H1 (cell line): ENCODE measurements around the gene CDRT4. TPM values are rescaled to one million over a fixed set of nuclear protein-coding genes. Genes with fewer than 3 reads are reported as not detected.
"Not testable (repeated sequence)": the region's sequence is repeated elsewhere in the genome, so short reads cannot be mapped to it uniquely, and the experiment has no call there.

Source experiments
- CTCF ChIA-PET: fragments of 300-600 bp; sonication (Branson Sonifier 250); formaldehyde crosslinking; loops from one replicate; lab custom pipeline; 2021; ENCODE audit not compliant: partially characterized antibody; lab: Charles Lee
- POLR2A ChIA-PET: fragments of 300-600 bp; sonication (Branson Sonifier 250); formaldehyde crosslinking; loops from one replicate; lab custom pipeline; 2021; ENCODE audit warnings: inconsistent platforms; ENCODE audit not compliant: partially characterized antibody; lab: Charles Lee
- DNase-seq, 2 experiments: peaks; one replicate each; pipeline versions ENCODE4 v3.0.0 to v3.0.0-alpha.2; 2010 to 2022; ENCODE audit warnings: low spot score in 2 of 2, low read depth in 1 of 2, mixed read lengths in 1 of 2
- FAIRE-seq: peaks from 2 replicates; lab custom pipeline; 2011; peaks lifted over from hg19 to GRCh38; lab: Jason Lieb, UNC
- H2AFZ ChIP-seq: 2 replicates; pipeline ENCODE4 v1.8.1; 2012; ENCODE audit warnings: low read length, inconsistent platforms
- H2AK5ac ChIP-seq: 2 replicates; pipeline ENCODE4 v1.6.1; 2013; ENCODE audit warnings: low read depth, low read length
- H2BK120ac ChIP-seq: replicated peaks from 2 replicates; pipeline ENCODE3; 2013; ENCODE audit warnings: low read depth, low read length, inconsistent platforms
- H2BK12ac ChIP-seq: 2 replicates; pipeline ENCODE4 v1.6.1; 2013; ENCODE audit warnings: low read depth, low read length
- H2BK15ac ChIP-seq: 2 replicates; pipeline ENCODE4 v1.6.1; 2013; ENCODE audit warnings: low read length
- H2BK20ac ChIP-seq: 2 replicates; pipeline ENCODE4 v1.6.1; 2013; ENCODE audit warnings: low read length
- H2BK5ac ChIP-seq: 2 replicates; pipeline ENCODE4 v1.6.1; 2013; ENCODE audit warnings: low read depth, low read length
- H3K14ac ChIP-seq: 2 replicates; pipeline ENCODE4 v1.6.1; 2013; ENCODE audit warnings: inconsistent platforms; ENCODE audit not compliant: insufficient read length
- H3K18ac ChIP-seq: 2 replicates; pipeline ENCODE4 v1.6.1; 2013; ENCODE audit warnings: low read length; ENCODE audit errors: extremely low read depth
- H3K23ac ChIP-seq: 2 replicates; pipeline ENCODE4 v1.6.1; 2013; ENCODE audit warnings: inconsistent platforms; ENCODE audit not compliant: insufficient read length
- H3K23me2 ChIP-seq: 2 replicates; pipeline ENCODE4 v1.6.1; 2013; ENCODE audit warnings: low read depth, low read length
- H3K27ac ChIP-seq: 2 replicates; pipeline ENCODE4 v1.6.1; 2011; ENCODE audit warnings: low read depth, low read length, inconsistent platforms
- H3K27me3 ChIP-seq, 4 experiments: replicated peaks in 1 of 4; 1 replicate in 1 of 4; 2 replicates in 3 of 4; pipeline versions ENCODE4 v1.6.1 to v1.8.1; 2011 to 2013; ENCODE audit warnings: low read length in 3 of 4, mild to moderate bottlenecking in 3 of 4, inconsistent platforms in 2 of 4, mixed read lengths in 2 of 4, moderate library complexity in 1 of 4; ENCODE audit not compliant: control insufficient read depth in 3 of 4, insufficient read depth in 3 of 4; ENCODE audit errors: extremely low read depth in 1 of 4
- H3K36me3 ChIP-seq, 4 experiments: 2 replicates each; pipeline versions ENCODE4 v1.6.1 to v1.8.1; 2011 to 2013; ENCODE audit warnings: mild to moderate bottlenecking in 4 of 4, low read length in 3 of 4, moderate library complexity in 2 of 4, control low read depth in 1 of 4, inconsistent platforms in 1 of 4; ENCODE audit not compliant: insufficient read depth in 4 of 4, control insufficient read depth in 2 of 4
- H3K4ac ChIP-seq: replicated peaks from 2 replicates; pipeline ENCODE3; 2013; ENCODE audit warnings: low read length, low read depth, mixed read lengths, inconsistent platforms; ENCODE audit not compliant: insufficient read length
- H3K4me1 ChIP-seq, 4 experiments: replicated peaks in 1 of 4; 1 replicate in 1 of 4; 2 replicates in 3 of 4; pipeline versions ENCODE4 v1.6.1 to v1.8.1; 2011 to 2013; ENCODE audit warnings: low read length in 3 of 4, inconsistent platforms in 2 of 4, mixed read lengths in 1 of 4; ENCODE audit not compliant: insufficient read depth in 4 of 4, control insufficient read depth in 3 of 4
- H3K4me2 ChIP-seq, 2 experiments: 2 replicates each; pipeline versions ENCODE4 v1.6.1 to v1.8.1; 2011 to 2013; ENCODE audit warnings: low read depth in 2 of 2, low read length in 2 of 2, control low read depth in 1 of 2, inconsistent platforms in 1 of 2, mild to moderate bottlenecking in 1 of 2; ENCODE audit not compliant: insufficient read depth in 1 of 2
- H3K4me3 ChIP-seq, 4 experiments: fragments of 200-600, 300-600 bp in 1 of 4; sonication (generic), shearing (Covaris generic), sonication (Bioruptor Twin) in 1 of 4; 2 replicates each; pipeline versions ENCODE4 v1.5.1 to v1.8.1; 2011 to 2016; ENCODE audit warnings: low read length in 4 of 4, low read depth in 3 of 4, control low read depth in 2 of 4, inconsistent platforms in 2 of 4, mild to moderate bottlenecking in 2 of 4, mixed read lengths in 1 of 4, moderate library complexity in 1 of 4; ENCODE audit not compliant: insufficient read depth in 2 of 4; ENCODE audit errors: extremely low read depth in 1 of 4
- H3K56ac ChIP-seq: replicated peaks from 2 replicates; pipeline ENCODE3; 2013; ENCODE audit warnings: low read depth, mild to moderate bottlenecking, mixed read lengths, low read length, inconsistent platforms; ENCODE audit not compliant: insufficient read length
- H3K79me1 ChIP-seq: 2 replicates; pipeline ENCODE4 v1.6.1; 2013; ENCODE audit warnings: low read depth, low read length, control low read depth
- H3K79me2 ChIP-seq, 2 experiments: 2 replicates each; pipeline versions ENCODE4 v1.6.1 to v1.8.1; 2012 to 2013; ENCODE audit warnings: low read length in 2 of 2, mild to moderate bottlenecking in 2 of 2, inconsistent platforms in 1 of 2; ENCODE audit not compliant: insufficient read depth in 2 of 2, control insufficient read depth in 1 of 2
- H3K9ac ChIP-seq, 4 experiments: replicated peaks in 1 of 4; 1 replicate in 1 of 4; 2 replicates in 3 of 4; pipeline versions ENCODE4 v1.6.1 to v1.8.1; 2011 to 2013; ENCODE audit warnings: low read depth in 3 of 4, low read length in 3 of 4, control low read depth in 2 of 4, mild to moderate bottlenecking in 2 of 4, moderate library complexity in 2 of 4, inconsistent platforms in 1 of 4; ENCODE audit errors: extremely low read depth in 1 of 4
- H3K9me3 ChIP-seq, 2 experiments: 2 replicates each; pipeline versions ENCODE4 v1.6.1 to v1.8.1; 2012 to 2013; ENCODE audit warnings: mild to moderate bottlenecking in 2 of 2, moderate library complexity in 2 of 2, control low read depth in 1 of 2, inconsistent platforms in 1 of 2, low read depth in 1 of 2, low read length in 1 of 2, mixed read lengths in 1 of 2; ENCODE audit not compliant: insufficient read depth in 2 of 2
- H4K20me1 ChIP-seq, 2 experiments: replicated peaks in 1 of 2; 2 replicates each; pipeline versions ENCODE3 to v1.8.1; 2011 to 2013; ENCODE audit warnings: inconsistent platforms in 2 of 2, low read length in 2 of 2, mild to moderate bottlenecking in 1 of 2; ENCODE audit not compliant: insufficient read depth in 2 of 2, control insufficient read depth in 1 of 2
- H4K5ac ChIP-seq: 2 replicates; pipeline ENCODE4 v1.6.1; 2013; ENCODE audit warnings: low read length, low read depth, mixed read lengths, inconsistent platforms; ENCODE audit not compliant: insufficient read length
- H4K8ac ChIP-seq: 2 replicates; pipeline ENCODE4 v1.8.0; 2013; ENCODE audit warnings: mild to moderate bottlenecking, moderate library complexity, low read length, inconsistent platforms; ENCODE audit not compliant: insufficient read depth; ENCODE audit errors: extremely low read depth
- H4K91ac ChIP-seq: replicated peaks from 2 replicates; pipeline ENCODE3; 2013; ENCODE audit warnings: low read length, mixed read lengths, inconsistent platforms; ENCODE audit not compliant: insufficient read length
- SP4 ChIP-seq: IDR thresholded peaks from 2 replicates; pipeline ENCODE4 v1.6.1; 2012; ENCODE audit warnings: low read length, inconsistent platforms
- WGBS, 2 experiments: shearing (Covaris generic) in 1 of 2; methylation state at CpG; one replicate each; pipeline versions ENCODE4 v1.1.6 to v1.1.7; 2013 to 2015; ENCODE audit warnings: low lambda C conversion rate in 2 of 2, mixed read lengths in 2 of 2, inconsistent platforms in 1 of 2, low coverage in 1 of 2, missing lambda C conversion rate in 1 of 2; ENCODE audit not compliant: insufficient replicate concordance in 2 of 2, insufficient coverage in 1 of 2, insufficient read length in 1 of 2; ENCODE audit errors: extremely low coverage in 1 of 2, missing lambda C conversion rate in 1 of 2; 5-methylcytosine and 5-hydroxymethylcytosine counted together
- polyA plus RNA-seq, 7 experiments: library from polyadenylated mRNA; depleted of rRNA in 3 of 7; stranded (reverse) in 5 of 7; unstranded in 2 of 7; fragments of >200 nt in 5 of 7; fragments of 200-250 nt in 2 of 7; gene quantifications; 1 replicate in 5 of 7; 2 replicates in 1 of 7; 4 replicates in 1 of 7; pipeline versions ENCODE4 v1.2.1 to v1.2.3, GENCODE V29; 2011 to 2013; ENCODE audit warnings: missing spikeins in 2 of 7, mixed read lengths in 2 of 7
- total RNA-seq: library from RNA; stranded (reverse); fragmentation: NEBNext Ultra II Directional; extraction: Animal tissue kit (Norgen Biotek cat#: 25700); gene quantifications from 2 replicates; pipeline ENCODE4 v1.2.1, GENCODE V29; 2021

The CDRT4 gene
- total and polyA plus RNA-seq, 2 of the 8 experiments (the other 6 are each of a cell fraction or from before 2014, with no cell fraction given): 2.6 to 5.6 TPM

DNA sequence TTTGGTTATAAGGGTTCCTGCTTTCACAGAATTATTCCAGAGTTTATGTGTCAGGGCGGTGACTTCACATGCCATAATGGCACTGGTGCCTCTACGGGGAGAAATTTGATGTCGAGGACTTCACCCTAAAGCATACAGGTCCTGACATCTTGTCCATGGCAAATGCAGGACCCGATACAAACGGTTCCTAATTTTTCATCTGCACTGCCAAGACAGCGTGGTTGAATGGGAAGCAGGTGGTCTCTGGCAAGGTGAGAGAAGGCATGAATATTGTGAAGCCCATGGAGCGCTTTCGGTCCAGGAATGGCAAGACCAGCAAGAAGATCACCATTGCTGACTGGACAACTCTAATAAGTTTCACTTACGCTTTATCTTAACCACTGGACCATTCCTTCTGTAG lies 39.6 kb upstream of the CDRT4 start:
- Histone ChIP-seq H2BK20ac (no peak overlapping the region), H3K14ac (no peak overlapping the region), H4K8ac (no peak overlapping the region), H4K5ac (no peak overlapping the region), H3K4ac (no peak overlapping the region), H3K9ac (no peak overlapping the region), H2BK12ac (no peak overlapping the region), H2BK15ac (no peak overlapping the region), H3K4me2 (no peak overlapping the region), H3K23ac (no peak overlapping the region), H3K18ac (no peak overlapping the region), H3K9me3 (no peaks in the 10 kb centered on the region), H2BK5ac (no peak overlapping the region), H3K36me3 (peaks cover 0 to 4% (median 0%) of the 10 kb centered on the region in 4 experiments; a peak in 1 of 8 replicates), H2AK5ac (no peak overlapping the region), H3K27me3 (no peaks in the 10 kb centered on the region), H3K4me1 (peaks cover 0 to 5% (median 3%) of the 10 kb centered on the region in 4 experiments; a peak in 4 of 7 replicates), H3K79me2 (no peaks in the 10 kb centered on the region), H4K91ac (no peak overlapping the region), H2BK120ac (no peak overlapping the region), H3K23me2 (no peaks in the 10 kb centered on the region), H2AFZ (no peak overlapping the region), H3K56ac (no peak overlapping the region), H3K27ac (no peak overlapping the region), H4K20me1 (no peaks in the 10 kb centered on the region), H3K79me1 (no peaks in the 10 kb centered on the region; the same call in 1 of the 2 replicates), H3K4me3 (no peak overlapping the region)
- FAIRE-seq (no peak), DNase-seq (no peak)
- 96% methylated on average over 9 of the region's 9 CpGs; no CpG with 5 or more reads in 1 of the 2 experiments for WGBS, 2 experiments
- CTCF ChIA-PET: interaction anchor here (0.8 to 1.6 kb wide), 4 partner anchors 70 to 259 kb away, joined by 3 to 5 read pairs (median 4); no protein-coding TSS in a partner anchor
- no peak for TF ChIP-seq SP4
- POLR2A ChIA-PET: no interaction called here

DNA sequence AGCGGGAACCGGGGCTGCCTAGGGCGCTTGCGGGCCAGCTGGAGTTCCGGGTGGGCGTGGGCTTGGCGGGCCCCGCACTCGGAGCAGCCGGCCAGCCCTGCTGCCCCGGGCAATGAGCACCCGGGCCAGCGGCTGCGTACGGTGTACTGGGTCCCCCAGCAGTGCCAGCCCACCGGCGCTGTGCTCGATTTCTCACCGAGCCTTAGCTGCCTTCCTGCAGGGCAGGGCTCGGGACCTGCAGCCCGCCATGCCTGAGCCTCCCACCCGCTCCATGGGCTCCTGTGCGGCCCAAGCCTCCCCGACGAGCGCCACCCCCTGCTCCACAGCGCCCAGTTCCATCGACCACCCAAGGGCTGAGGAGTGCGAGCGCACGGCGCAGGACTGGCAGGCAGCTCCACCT lies 38.3 kb upstream of the CDRT4 start:
- H3K56ac ChIP-seq, H2BK120ac ChIP-seq, H2BK5ac ChIP-seq, H3K79me1 ChIP-seq, H3K4me2 ChIP-seq, H4K91ac ChIP-seq, H2BK15ac ChIP-seq, FAIRE-seq, H3K36me3 ChIP-seq, H3K9me3 ChIP-seq, H3K4me1 ChIP-seq, H2BK20ac ChIP-seq, POLR2A ChIA-PET, H2BK12ac ChIP-seq, H3K79me2 ChIP-seq, H3K14ac ChIP-seq, H4K5ac ChIP-seq, H3K18ac ChIP-seq, DNase-seq, H3K23ac ChIP-seq, H3K4ac ChIP-seq, H4K8ac ChIP-seq, H3K23me2 ChIP-seq, H3K27me3 ChIP-seq, H3K4me3 ChIP-seq, H4K20me1 ChIP-seq, H2AK5ac ChIP-seq, H3K9ac ChIP-seq, H3K27ac ChIP-seq, H2AFZ ChIP-seq: not testable (repeated sequence)
- CTCF ChIA-PET: interaction anchor here (1.2 to 1.6 kb wide), 2 partner anchors 246 to 248 kb away, joined by 4 to 5 read pairs; no protein-coding TSS in a partner anchor
- WGBS, 2 experiments: 95% methylated on average over 29 of the region's 32 CpGs; no CpG with 5 or more reads in 1 of the 2 experiments
